ENCODE measurements around the gene SH3BP4.

Gene SH3BP4

GRCh38 chr2:234969306-234970098, 17.7 kb downstream of the SH3BP4 start:
- no peak for TF ChIP-seq CTCF (IDR thresholded peaks at IDR 0.05; ENCODE audit: control insufficient read depth, insufficient read depth, low read depth, low read length, missing control alignments)
- DNase-seq (ENCODE audit: low read depth): no peak
- no peak overlapping the region for H3K4me3 ChIP-seq (ENCODE audit: control insufficient read depth, low read depth, low read length)

- no peak for DNase-seq (ENCODE audit: low read depth)
- no peak for TF ChIP-seq CTCF (IDR thresholded peaks at IDR 0.05; ENCODE audit: control insufficient read depth, insufficient read depth, low read depth, low read length, missing control alignments)
- no peak overlapping the region for H3K4me3 ChIP-seq (ENCODE audit: control insufficient read depth, low read depth, low read length)
Measured at GRCh38 chr2:234970099-234970440, 18.3 kb downstream of the SH3BP4 start.

- TF ChIP-seq CTCF (IDR thresholded peaks at IDR 0.05; ENCODE audit: control insufficient read depth, insufficient read depth, low read depth, low read length, missing control alignments): no peak
- H3K4me3 ChIP-seq (ENCODE audit: control insufficient read depth, low read depth, low read length): no peak overlapping the region
- DNase-seq (ENCODE audit: low read depth): peak; percentile 67
Measured at GRCh38 chr2:234970477-234970882, 18.7 kb downstream of the SH3BP4 start.

- no peak for DNase-seq (ENCODE audit: low read depth)
- no peak overlapping the region for H3K4me3 ChIP-seq (ENCODE audit: control insufficient read depth, low read depth, low read length)
- no peak for TF ChIP-seq CTCF (IDR thresholded peaks at IDR 0.05; ENCODE audit: control insufficient read depth, insufficient read depth, low read depth, low read length, missing control alignments)
Measured at GRCh38 chr2:234971496-234971895, 19.7 kb downstream of the SH3BP4 start.

GRCh38 chr2:234973008-234973407, 21.2 kb downstream of the SH3BP4 start:
- H3K4me3 ChIP-seq (ENCODE audit: control insufficient read depth, low read depth, low read length): no peak overlapping the region
- no peak for TF ChIP-seq CTCF (IDR thresholded peaks at IDR 0.05; ENCODE audit: control insufficient read depth, insufficient read depth, low read depth, low read length, missing control alignments)
- DNase-seq (ENCODE audit: low read depth): no peak

- H3K4me3 ChIP-seq (ENCODE audit: control insufficient read depth, low read depth, low read length): no peak overlapping the region
- no peak for DNase-seq (ENCODE audit: low read depth)
- no peak for TF ChIP-seq CTCF (IDR thresholded peaks at IDR 0.05; ENCODE audit: control insufficient read depth, insufficient read depth, low read depth, low read length, missing control alignments)
Measured at GRCh38 chr2:234974501-234975385, 22.9 kb downstream of the SH3BP4 start.

All from AG09309 (cell line).